ENCODE results near the gene GRID2IP.
A peak's percentile ranks its signal among the peaks of the same experiment; 100 is the strongest.

Gene GRID2IP

GRCh38 chr7:6528401-6529130 lies 22.7 kb downstream of the GRID2IP start:
- TF ChIP-seq CTCF (IDR thresholded peaks at IDR 0.05; ENCODE audit: low read depth, low read length) = no peak

GRCh38 chr7:6526997-6527378 lies 24.3 kb downstream of the GRID2IP start:
- no peak for TF ChIP-seq CTCF (IDR thresholded peaks at IDR 0.05; ENCODE audit: low read depth, low read length)
- peak overlapping the region; percentile 41 for H3K4me3 ChIP-seq (ENCODE audit: low read depth, low read length)

More at GRCh38 chr7:6528401-6529130, 22.7 kb downstream of the GRID2IP start:
- no peak overlapping the region for H3K4me3 ChIP-seq (ENCODE audit: low read depth, low read length)

- no peak for TF ChIP-seq CTCF (IDR thresholded peaks at IDR 0.05; ENCODE audit: low read depth, low read length)
These were observed 30.9 kb downstream of the GRID2IP start for GRCh38 chr7:6520163-6520981.

GRCh38 chr7:6516387-6516983 lies 34.8 kb downstream of the GRID2IP start:
- H3K4me3 ChIP-seq (ENCODE audit: low read depth, low read length) = no peak overlapping the region
- TF ChIP-seq CTCF (IDR thresholded peaks at IDR 0.05; ENCODE audit: low read depth, low read length) = peak; percentile 97

More at GRCh38 chr7:6520163-6520981, 30.9 kb downstream of the GRID2IP start:
- no peak overlapping the region for H3K4me3 ChIP-seq (ENCODE audit: low read depth, low read length)

GRCh38 chr7:6513541-6513940 lies 37.7 kb downstream of the GRID2IP start:
- TF ChIP-seq CTCF (IDR thresholded peaks at IDR 0.05; ENCODE audit: low read depth, low read length) = no peak
- H3K4me3 ChIP-seq (ENCODE audit: low read depth, low read length) = no peak overlapping the region

GRCh38 chr7:6512892-6513291 lies 38.4 kb downstream of the GRID2IP start:
- no peak for TF ChIP-seq CTCF (IDR thresholded peaks at IDR 0.05; ENCODE audit: low read depth, low read length)

More at GRCh38 chr7:6512892-6513291, 38.4 kb downstream of the GRID2IP start:
- no peak overlapping the region for H3K4me3 ChIP-seq (ENCODE audit: low read depth, low read length)

Data from WI38 (cell line).